NB4 (cell line): ENCODE data around the gene KRT7.

ENCODE experiments used
- CTCF ChIP-seq: IDR thresholded peaks from one replicate; pipeline ENCODE4 v1.5.1; 2012; ENCODE audit warnings: low read depth, low read length
- POLR2A ChIP-seq: IDR thresholded peaks from 2 replicates; pipeline ENCODE4 v1.6.1; 2011; ENCODE audit warnings: mild to moderate bottlenecking; ENCODE audit not compliant: insufficient read length; ENCODE audit errors: extremely low read depth
- TF ChIP-seq, protein P1 (sequence below): IDR thresholded peaks from 2 replicates; pipeline ENCODE4 v1.6.1; 2011; ENCODE audit warnings: low read depth, low read length

- TF ChIP-seq CTCF (no peak), POLR2A (no peak)
- TF ChIP-seq, protein P1, sequence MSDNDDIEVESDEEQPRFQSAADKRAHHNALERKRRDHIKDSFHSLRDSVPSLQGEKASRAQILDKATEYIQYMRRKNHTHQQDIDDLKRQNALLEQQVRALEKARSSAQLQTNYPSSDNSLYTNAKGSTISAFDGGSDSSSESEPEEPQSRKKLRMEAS: no peak
Observed at GRCh38 chr12:52261208-52261484, 28.1 kb downstream of the KRT7 start.
